ENCODE results near the gene KREMEN2.

Gene KREMEN2

GRCh38 chr16:2966043-2966807 is 2.1 kb downstream of the KREMEN2 start:
- DNase-seq (ENCODE audit: low spot score): no peak

- no peak for DNase-seq (ENCODE audit: low spot score)
Measured at GRCh38 chr16:2966808-2967191, 2.7 kb downstream of the KREMEN2 start.

GRCh38 chr16:2967211-2967631 is 3.1 kb downstream of the KREMEN2 start:
- DNase-seq (ENCODE audit: low spot score): no peak

- no peak for DNase-seq (ENCODE audit: low spot score)
Measured at GRCh38 chr16:2967721-2968161, 3.7 kb downstream of the KREMEN2 start.

GRCh38 chr16:2968368-2968737 is 4.3 kb downstream of the KREMEN2 start:
- DNase-seq (ENCODE audit: low spot score): no peak

- peak; percentile 94 for DNase-seq (ENCODE audit: low spot score)
Measured at GRCh38 chr16:2968738-2969544, 4.9 kb downstream of the KREMEN2 start, which contains the start of gene PAQR4. Gene PAQR4, plus strand, starts transcription at chr16:2969348. Its CDS starts 327 bp downstream, at chr16:2969675.

- DNase-seq (ENCODE audit: low spot score): peak; percentile 82
Measured at GRCh38 chr16:2969545-2970521, 5.8 kb downstream of the KREMEN2 start.

- DNase-seq (ENCODE audit: low spot score): no peak
Measured at GRCh38 chr16:2970563-2970962, 6.5 kb downstream of the KREMEN2 start.

- DNase-seq (ENCODE audit: low spot score): no peak
Measured at GRCh38 chr16:2971134-2971984, 7.3 kb downstream of the KREMEN2 start.

- DNase-seq (ENCODE audit: low spot score): no peak
Measured at GRCh38 chr16:2971985-2972784, 8.1 kb downstream of the KREMEN2 start.

- DNase-seq (ENCODE audit: low spot score): no peak
Measured at GRCh38 chr16:2973093-2973492, 9.0 kb downstream of the KREMEN2 start.

- no peak for DNase-seq (ENCODE audit: low spot score)
Measured at GRCh38 chr16:2973605-2974318, 9.7 kb downstream of the KREMEN2 start.

- no peak for DNase-seq (ENCODE audit: low spot score)
Measured at GRCh38 chr16:2974319-2975056, 10.4 kb downstream of the KREMEN2 start.

GRCh38 chr16:2975161-2975795 is 11.2 kb downstream of the KREMEN2 start:
- DNase-seq (ENCODE audit: low spot score): no peak

- no peak for DNase-seq (ENCODE audit: low spot score)
Measured at GRCh38 chr16:2976201-2976600, 12.1 kb downstream of the KREMEN2 start.

- DNase-seq (ENCODE audit: low spot score): no peak
Measured at GRCh38 chr16:2976673-2977072, 12.6 kb downstream of the KREMEN2 start.

GRCh38 chr16:2977440-2977839 is 13.4 kb downstream of the KREMEN2 start:
- no peak for DNase-seq (ENCODE audit: low spot score)

GRCh38 chr16:2979669-2980226 is 15.7 kb downstream of the KREMEN2 start:
- DNase-seq (ENCODE audit: low spot score): peak; percentile 76
